Prostate gland (tissue), 2 donors: ENCODE data around the gene PI3. TPM values are rescaled to one million over a fixed set of nuclear protein-coding genes. Genes with fewer than 3 reads are reported as not detected.
"Not testable (repeated sequence)": the region's sequence is repeated elsewhere in the genome, so short reads cannot be mapped to it uniquely, and the experiment has no call there.

Source experiments
- DNase-seq: peaks from one replicate; pipeline ENCODE4 v3.0.0-alpha.2; 2019; ENCODE audit warnings: low spot score
- H3K27ac ChIP-seq, 2 donors: fragments of 200-600 bp; sonication (generic); 2 replicates each; pipeline ENCODE4 v1.5.1; 2017 to 2019
- H3K27me3 ChIP-seq: fragments of 200-600 bp; sonication (generic); replicated peaks from 2 replicates; pipeline ENCODE4 v1.5.1; 2019; ENCODE audit not compliant: insufficient read depth
- H3K36me3 ChIP-seq, 2 donors: fragments of 200-600 bp; sonication (generic); 1 replicate in 1 of 2; 2 replicates in 1 of 2; pipeline versions ENCODE4 v1.5.1 to v1.8.1; 2017 to 2019
- H3K4me1 ChIP-seq: fragments of 200-600 bp; sonication (generic); replicated peaks from 2 replicates; pipeline ENCODE4 v1.5.1; 2019
- H3K4me3 ChIP-seq, 2 donors: fragments of 200-600 bp; sonication (generic); 2 replicates each; pipeline ENCODE4 v1.5.1; 2017 to 2019
- H3K9me3 ChIP-seq: fragments of 200-600 bp; sonication (generic); 2 replicates; pipeline ENCODE4 v1.5.1; 2017
- CTCF ChIP-seq, 4 experiments: fragments of 200-600 bp in 2 of 4; fragments of 450-650 bp in 2 of 4; sonication (generic) in 2 of 4; IDR thresholded peaks; 1 replicate in 3 of 4; 2 replicates in 1 of 4; pipeline ENCODE4 v1.5.1; 2016 to 2019; ENCODE audit warnings: antibody characterized with exemption in 4 of 4, mild to moderate bottlenecking in 2 of 4, moderate library complexity in 2 of 4
- POLR2A ChIP-seq: fragments of 450-650 bp; IDR thresholded peaks from one replicate; pipeline ENCODE4 v1.6.1; 2016; ENCODE audit warnings: antibody characterized with exemption, mild to moderate bottlenecking
- POLR2AphosphoS5 ChIP-seq: sonication (generic); formaldehyde crosslinking; IDR thresholded peaks from one replicate; pipeline ENCODE4 v1.6.1; 2017; ENCODE audit warnings: antibody characterized with exemption
- WGBS: methylation state at CpG from one replicate; pipeline ENCODE4 v1.1.5; 2018; 5-methylcytosine and 5-hydroxymethylcytosine counted together
- intact Hi-C: fragments of 100-400 bp; cut with DNase I; formaldehyde crosslinking; loops from one replicate; pipeline ENCODE4 v1.14.2; 2022
- total RNA-seq, 2 donors: library from RNA; depleted of rRNA; stranded (reverse); fragments of >200 nt; gene quantifications; one replicate each; pipeline ENCODE4 v1.1.0, GENCODE V29; 2016

PI3 gene
- 1 to 10 TPM in 1 of 2 donors, not detected in 1; 1.5 TPM for total RNA-seq

- H3K9me3 ChIP-seq: no peaks in the 10 kb centered on the region
- intact Hi-C loops: no loop called here
- H3K36me3 ChIP-seq: no peaks in the 10 kb centered on the region
- no peaks in the 10 kb centered on the region for H3K4me1 ChIP-seq
- H3K27me3 ChIP-seq: no peaks in the 10 kb centered on the region
- no peak for DNase-seq
- H3K4me3 ChIP-seq: no peak within 1 kb of the TSS
- H3K27ac ChIP-seq: no peak within 1 kb of the TSS
- 65% methylated on average over 8 of the region's 8 CpGs for WGBS
- TF ChIP-seq POLR2AphosphoS5 (no peak), CTCF (IDR thresholded peaks at IDR 0.05) (no peak), POLR2A (no peak)
These were observed at the start of gene PI3 for GRCh38 chr20:45174434-45175364. PI3 (plus strand) TSS chr20:45174902; CDS start chr20:45174923, 21 bp downstream.

GRCh38 chr20:45128099-45128498, 46.6 kb upstream of the PI3 start:
- Histone ChIP-seq H3K36me3 (no peaks in the 10 kb centered on the region), H3K4me1 (no peaks in the 10 kb centered on the region), H3K9me3 (no peaks in the 10 kb centered on the region), H3K4me3 (no peak overlapping the region), H3K27me3 (no peaks in the 10 kb centered on the region), H3K27ac (no peak overlapping the region)
- intact Hi-C loops: no loop called here
- 54% methylated on average over 2 of the region's 2 CpGs for WGBS
- DNase-seq: no peak
- TF ChIP-seq CTCF (IDR thresholded peaks at IDR 0.05): no peak
- no peak for TF ChIP-seq POLR2AphosphoS5
- no peak for TF ChIP-seq POLR2A

- WGBS: 74% methylated on average over 2 of the region's 2 CpGs
- TF ChIP-seq POLR2A (no peak), CTCF (IDR thresholded peaks at IDR 0.05) (no peak), POLR2AphosphoS5 (no peak)
These were observed 37.8 kb upstream of the PI3 start for GRCh38 chr20:45136911-45137310.

GRCh38 chr20:45138561-45139300, 36.0 kb upstream of the PI3 start:
- no peak overlapping the region for H3K27ac ChIP-seq
- WGBS: 41% methylated on average over 20 of the region's 20 CpGs
- no peak for DNase-seq
- no peak overlapping the region for H3K4me3 ChIP-seq
- no peaks in the 10 kb centered on the region for H3K4me1 ChIP-seq
- H3K27me3 ChIP-seq: no peaks in the 10 kb centered on the region
- no peaks in the 10 kb centered on the region for H3K36me3 ChIP-seq
- H3K9me3 ChIP-seq: no peaks in the 10 kb centered on the region
- peak in 3 of 4 experiments; percentile 46 to 62 (median 50) for TF ChIP-seq CTCF (IDR thresholded peaks at IDR 0.05)
- TF ChIP-seq POLR2AphosphoS5: no peak
- intact Hi-C loops: no loop called here

More at GRCh38 chr20:45136911-45137310, 37.8 kb upstream of the PI3 start:
- no peak for DNase-seq
- Histone ChIP-seq H3K36me3 (no peaks in the 10 kb centered on the region), H3K27ac (no peak overlapping the region), H3K4me3 (no peak overlapping the region), H3K9me3 (no peaks in the 10 kb centered on the region), H3K4me1 (no peaks in the 10 kb centered on the region), H3K27me3 (no peaks in the 10 kb centered on the region)
- intact Hi-C loops: no loop called here

GRCh38 chr20:45139733-45140375, 34.8 kb upstream of the PI3 start:
- H3K4me3 ChIP-seq, intact Hi-C loops, H3K4me1 ChIP-seq, H3K27ac ChIP-seq, H3K9me3 ChIP-seq, DNase-seq, H3K27me3 ChIP-seq, H3K36me3 ChIP-seq: not testable (repeated sequence)
- 97% methylated on average over 5 of the region's 5 CpGs for WGBS
